ENCODE data around the gene ABCC1. TPM values are rescaled to one million over a fixed set of nuclear protein-coding genes. Genes with fewer than 3 reads are reported as not detected.

The ABCC1 gene
- polyA plus RNA-seq, 1 donor from 2014 or later, result 3.0 TPM

DNA sequence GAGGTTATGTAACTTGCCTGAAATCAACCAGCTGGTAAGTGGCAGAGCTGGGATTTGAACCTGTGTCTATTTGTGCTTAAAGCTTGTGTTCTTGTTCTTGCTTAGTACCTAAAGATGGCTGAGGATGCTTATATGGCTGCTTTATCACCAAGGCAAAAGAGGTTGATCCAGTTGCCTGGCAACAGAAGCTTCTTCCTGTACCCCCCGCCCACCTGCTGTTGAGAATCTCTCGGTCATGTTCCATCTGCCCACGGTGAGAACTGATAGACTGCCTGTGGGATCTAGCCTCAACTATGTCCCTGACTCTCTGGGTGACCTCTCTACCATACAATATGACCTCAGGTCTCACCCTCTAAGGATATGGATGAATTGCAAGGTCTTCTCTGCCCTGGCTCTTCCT lies 213.2 kb downstream of the ABCC1 start:
- Histone ChIP-seq H2AFZ (ENCODE audit: low read depth, low read length) (no peak overlapping the region), H3K4me2 (ENCODE audit: low read length) (no peak overlapping the region), H3K9ac (ENCODE audit: low read length) (no peak overlapping the region), H3K4me3 (ENCODE audit: low read length) (no peak overlapping the region), H3K79me2 (replicated peaks; ENCODE audit: insufficient read depth, low read length) (no peaks in the 10 kb centered on the region), H4K20me1 (ENCODE audit: insufficient read depth) (no peaks in the 10 kb centered on the region), H3K36me3 (ENCODE audit: insufficient read depth, low read length) (no peaks in the 10 kb centered on the region), H3K27me3 (ENCODE audit: insufficient read depth, low read depth, low read length) (no peaks in the 10 kb centered on the region), H3K9me3 (ENCODE audit: low read length) (peaks cover 9% of the 10 kb centered on the region), H3K27ac (ENCODE audit: low read length) (no peak overlapping the region), H3F3A (ENCODE audit: insufficient read depth, low read length, poor library complexity, severe bottlenecking) (no peaks in the 10 kb centered on the region), H3K9me2 (ENCODE audit: insufficient read depth, low read length) (no peaks in the 10 kb centered on the region)
- TF ChIP-seq SMC3 (conservative IDR thresholded peaks at IDR 0.05; ENCODE audit: poor library complexity), result no peak
- no peak for TF ChIP-seq TAF1 (IDR thresholded peaks at IDR 0.05; ENCODE audit: low read depth)
- no peak for TF ChIP-seq MXI1 (conservative IDR thresholded peaks at IDR 0.05; ENCODE audit: poor library complexity, severe bottlenecking)

DNA sequence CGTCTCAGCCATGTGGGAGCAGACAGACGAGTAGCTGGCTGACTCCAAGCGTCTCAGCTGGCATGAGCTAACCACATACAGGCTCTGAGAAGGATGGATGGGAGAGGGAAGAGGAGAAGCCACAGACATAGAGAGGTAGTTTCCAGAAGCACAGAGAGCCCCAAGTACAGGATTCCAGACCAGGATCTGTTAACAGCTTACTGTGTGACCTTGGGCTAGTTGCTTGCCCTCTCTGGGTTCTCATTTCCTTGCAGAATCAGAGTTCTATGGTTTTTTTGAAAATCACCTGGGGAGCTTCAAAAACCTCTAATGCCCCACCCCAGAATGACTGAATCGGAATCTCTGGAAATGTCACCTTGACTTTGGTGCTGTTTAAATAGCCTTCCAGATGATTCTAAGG lies 213.7 kb downstream of the ABCC1 start:
- no peaks in the 10 kb centered on the region for H3K9me2 ChIP-seq (ENCODE audit: insufficient read depth, low read length)
- no peak overlapping the region for H3K4me2 ChIP-seq (ENCODE audit: low read length)
- no peaks in the 10 kb centered on the region for H3K36me3 ChIP-seq (ENCODE audit: insufficient read depth, low read length)
- H4K20me1 ChIP-seq (ENCODE audit: insufficient read depth), result no peaks in the 10 kb centered on the region
- peaks cover 9% of the 10 kb centered on the region for H3K9me3 ChIP-seq (ENCODE audit: low read length)
- H3K9ac ChIP-seq (ENCODE audit: low read length), result no peak overlapping the region
- TF ChIP-seq SMC3 (conservative IDR thresholded peaks at IDR 0.05; ENCODE audit: poor library complexity) (no peak), EP300 (conservative IDR thresholded peaks at IDR 0.05; ENCODE audit: poor library complexity, severe bottlenecking) (no peak), RAD21 (conservative IDR thresholded peaks at IDR 0.05) (no peak), EZH2 (IDR thresholded peaks at IDR 0.05; ENCODE audit: borderline replicate concordance, insufficient read depth, low read length, poor library complexity, severe bottlenecking) (no peak), TAF1 (IDR thresholded peaks at IDR 0.05; ENCODE audit: low read depth) (no peak)
- TF ChIP-seq, protein P1, sequence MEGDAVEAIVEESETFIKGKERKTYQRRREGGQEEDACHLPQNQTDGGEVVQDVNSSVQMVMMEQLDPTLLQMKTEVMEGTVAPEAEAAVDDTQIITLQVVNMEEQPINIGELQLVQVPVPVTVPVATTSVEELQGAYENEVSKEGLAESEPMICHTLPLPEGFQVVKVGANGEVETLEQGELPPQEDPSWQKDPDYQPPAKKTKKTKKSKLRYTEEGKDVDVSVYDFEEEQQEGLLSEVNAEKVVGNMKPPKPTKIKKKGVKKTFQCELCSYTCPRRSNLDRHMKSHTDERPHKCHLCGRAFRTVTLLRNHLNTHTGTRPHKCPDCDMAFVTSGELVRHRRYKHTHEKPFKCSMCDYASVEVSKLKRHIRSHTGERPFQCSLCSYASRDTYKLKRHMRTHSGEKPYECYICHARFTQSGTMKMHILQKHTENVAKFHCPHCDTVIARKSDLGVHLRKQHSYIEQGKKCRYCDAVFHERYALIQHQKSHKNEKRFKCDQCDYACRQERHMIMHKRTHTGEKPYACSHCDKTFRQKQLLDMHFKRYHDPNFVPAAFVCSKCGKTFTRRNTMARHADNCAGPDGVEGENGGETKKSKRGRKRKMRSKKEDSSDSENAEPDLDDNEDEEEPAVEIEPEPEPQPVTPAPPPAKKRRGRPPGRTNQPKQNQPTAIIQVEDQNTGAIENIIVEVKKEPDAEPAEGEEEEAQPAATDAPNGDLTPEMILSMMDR (IDR thresholded peaks at IDR 0.05; ENCODE audit: poor library complexity, severe bottlenecking), result no peak
- TF ChIP-seq, protein P2, sequence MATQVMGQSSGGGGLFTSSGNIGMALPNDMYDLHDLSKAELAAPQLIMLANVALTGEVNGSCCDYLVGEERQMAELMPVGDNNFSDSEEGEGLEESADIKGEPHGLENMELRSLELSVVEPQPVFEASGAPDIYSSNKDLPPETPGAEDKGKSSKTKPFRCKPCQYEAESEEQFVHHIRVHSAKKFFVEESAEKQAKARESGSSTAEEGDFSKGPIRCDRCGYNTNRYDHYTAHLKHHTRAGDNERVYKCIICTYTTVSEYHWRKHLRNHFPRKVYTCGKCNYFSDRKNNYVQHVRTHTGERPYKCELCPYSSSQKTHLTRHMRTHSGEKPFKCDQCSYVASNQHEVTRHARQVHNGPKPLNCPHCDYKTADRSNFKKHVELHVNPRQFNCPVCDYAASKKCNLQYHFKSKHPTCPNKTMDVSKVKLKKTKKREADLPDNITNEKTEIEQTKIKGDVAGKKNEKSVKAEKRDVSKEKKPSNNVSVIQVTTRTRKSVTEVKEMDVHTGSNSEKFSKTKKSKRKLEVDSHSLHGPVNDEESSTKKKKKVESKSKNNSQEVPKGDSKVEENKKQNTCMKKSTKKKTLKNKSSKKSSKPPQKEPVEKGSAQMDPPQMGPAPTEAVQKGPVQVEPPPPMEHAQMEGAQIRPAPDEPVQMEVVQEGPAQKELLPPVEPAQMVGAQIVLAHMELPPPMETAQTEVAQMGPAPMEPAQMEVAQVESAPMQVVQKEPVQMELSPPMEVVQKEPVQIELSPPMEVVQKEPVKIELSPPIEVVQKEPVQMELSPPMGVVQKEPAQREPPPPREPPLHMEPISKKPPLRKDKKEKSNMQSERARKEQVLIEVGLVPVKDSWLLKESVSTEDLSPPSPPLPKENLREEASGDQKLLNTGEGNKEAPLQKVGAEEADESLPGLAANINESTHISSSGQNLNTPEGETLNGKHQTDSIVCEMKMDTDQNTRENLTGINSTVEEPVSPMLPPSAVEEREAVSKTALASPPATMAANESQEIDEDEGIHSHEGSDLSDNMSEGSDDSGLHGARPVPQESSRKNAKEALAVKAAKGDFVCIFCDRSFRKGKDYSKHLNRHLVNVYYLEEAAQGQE (IDR thresholded peaks at IDR 0.05; ENCODE audit: borderline replicate concordance), result no peak
- H3F3A ChIP-seq (ENCODE audit: insufficient read depth, low read length, poor library complexity, severe bottlenecking), result no peaks in the 10 kb centered on the region
- H3K27ac ChIP-seq (ENCODE audit: low read length), result no peak overlapping the region
- no peak overlapping the region for H3K4me3 ChIP-seq (ENCODE audit: low read length)
- no peaks in the 10 kb centered on the region for H3K27me3 ChIP-seq (ENCODE audit: insufficient read depth, low read depth, low read length)
- no peaks in the 10 kb centered on the region for H3K79me2 ChIP-seq (replicated peaks; ENCODE audit: insufficient read depth, low read length)
- H2AFZ ChIP-seq (ENCODE audit: low read depth, low read length), result no peak overlapping the region

- H3K27ac ChIP-seq (ENCODE audit: low read length), result no peak overlapping the region
- H3K79me2 ChIP-seq (replicated peaks; ENCODE audit: insufficient read depth, low read length), result no peaks in the 10 kb centered on the region
- no peak overlapping the region for H3K9ac ChIP-seq (ENCODE audit: low read length)
- no peaks in the 10 kb centered on the region for H3K36me3 ChIP-seq (ENCODE audit: insufficient read depth, low read length)
- peaks cover 9% of the 10 kb centered on the region for H3K9me3 ChIP-seq (ENCODE audit: low read length)
- H3F3A ChIP-seq (ENCODE audit: insufficient read depth, low read length, poor library complexity, severe bottlenecking), result no peaks in the 10 kb centered on the region
- no peak overlapping the region for H3K4me3 ChIP-seq (ENCODE audit: low read length)
- no peak overlapping the region for H2AFZ ChIP-seq (ENCODE audit: low read depth, low read length)
- no peak overlapping the region for H3K4me2 ChIP-seq (ENCODE audit: low read length)
- no peaks in the 10 kb centered on the region for H4K20me1 ChIP-seq (ENCODE audit: insufficient read depth)
- H3K27me3 ChIP-seq (ENCODE audit: insufficient read depth, low read depth, low read length), result no peaks in the 10 kb centered on the region
- H3K9me2 ChIP-seq (ENCODE audit: insufficient read depth, low read length), result no peaks in the 10 kb centered on the region
- TF ChIP-seq SMC3 (conservative IDR thresholded peaks at IDR 0.05; ENCODE audit: poor library complexity) (no peak), MXI1 (conservative IDR thresholded peaks at IDR 0.05; ENCODE audit: poor library complexity, severe bottlenecking) (no peak), TAF1 (IDR thresholded peaks at IDR 0.05; ENCODE audit: low read depth) (no peak), EZH2 (IDR thresholded peaks at IDR 0.05; ENCODE audit: borderline replicate concordance, insufficient read depth, low read length, poor library complexity, severe bottlenecking) (no peak), POLR2AphosphoS5 (IDR thresholded peaks at IDR 0.05) (no peak), RAD21 (conservative IDR thresholded peaks at IDR 0.05) (no peak), EP300 (conservative IDR thresholded peaks at IDR 0.05; ENCODE audit: poor library complexity, severe bottlenecking) (no peak)
- TF ChIP-seq, protein P1 (IDR thresholded peaks at IDR 0.05; ENCODE audit: poor library complexity, severe bottlenecking), result no peak
- TF ChIP-seq, protein P2 (IDR thresholded peaks at IDR 0.05; ENCODE audit: borderline replicate concordance), result no peak
Measured at GRCh38 chr16:16163571-16163970, 214.2 kb downstream of the ABCC1 start.
